K562 (cell line): ENCODE data around the gene MIEF1. TPM values are rescaled to one million over a fixed set of nuclear protein-coding genes. Genes with fewer than 3 reads are reported as not detected.
A peak's percentile ranks its signal among the peaks of the same experiment; 100 is the strongest.

Experiments
- ARID3A ChIP-seq: IDR thresholded peaks from 2 replicates; pipeline ENCODE4 v1.6.1; 2012; ENCODE audit warnings: low read depth, low read length, improper control_type of control experiment, borderline replicate concordance
- ARNT ChIP-seq, 2 experiments: fragments of 450-650 bp; IDR thresholded peaks; 2 replicates each; pipeline ENCODE4 v1.6.1; 2016; ENCODE audit warnings: mild to moderate bottlenecking in 1 of 2
- CBFA2T2 ChIP-seq: fragments of 450-650 bp; conservative IDR thresholded peaks from 2 replicates; pipeline ENCODE4 v1.6.1; 2017; ENCODE audit warnings: mild to moderate bottlenecking
- CREB5 ChIP-seq: fragments of 250-450 bp; sonication (Bioruptor Pico); IDR thresholded peaks from 2 replicates; pipeline ENCODE4 v1.5.0; 2020; ENCODE audit warnings: mild to moderate bottlenecking
- E2F6 ChIP-seq, 2 experiments: IDR thresholded peaks; 2 replicates each; pipeline ENCODE4 v1.6.1; 2011; ENCODE audit warnings: borderline replicate concordance in 1 of 2, control low read depth in 1 of 2, low read depth in 1 of 2, low read length in 1 of 2, mild to moderate bottlenecking in 1 of 2, mixed read lengths in 1 of 2, moderate library complexity in 1 of 2; ENCODE audit not compliant: insufficient read depth in 1 of 2, insufficient read length in 1 of 2, poor library complexity in 1 of 2, severe bottlenecking in 1 of 2; ENCODE audit errors: extremely low read depth in 1 of 2
- IFI16 ChIP-seq: fragments of 250-450 bp; sonication (Bioruptor Pico); IDR thresholded peaks from 2 replicates; pipeline ENCODE4 v2.1.2; 2022; ENCODE audit warnings: mild to moderate bottlenecking, inconsistent platforms
- MCM5 ChIP-seq: fragments of 450-650 bp; IDR thresholded peaks from 2 replicates; pipeline ENCODE4 v1.6.1; 2016; ENCODE audit warnings: low read depth
- MTF1 ChIP-seq: fragments of 250-450 bp; sonication (Bioruptor Pico); IDR thresholded peaks from 2 replicates; pipeline ENCODE4 v1.9.0; 2021; ENCODE audit warnings: moderate library complexity, mild to moderate bottlenecking, inconsistent platforms, borderline replicate concordance
- MXI1 ChIP-seq: IDR thresholded peaks from 2 replicates; pipeline ENCODE4 v1.6.1; 2011; ENCODE audit warnings: low read depth, mild to moderate bottlenecking, improper control_type of control experiment, low read length
- NR1H2 ChIP-seq: sonication (generic); formaldehyde crosslinking; IDR thresholded peaks from 2 replicates; pipeline ENCODE4 v1.4.0; 2020; ENCODE audit warnings: mild to moderate bottlenecking, missing genetic modification reagents
- PRPF4 ChIP-seq: fragments of 200-400 bp; formaldehyde crosslinking; IDR thresholded peaks from one replicate; pipeline ENCODE4 v1.6.1; 2017; ENCODE audit warnings: low read length, low read depth, mild to moderate bottlenecking; ENCODE audit not compliant: insufficient read depth, poor library complexity, severe bottlenecking
- RBM25 ChIP-seq: fragments of 200-400 bp; formaldehyde crosslinking; IDR thresholded peaks from 2 replicates; pipeline ENCODE4 v1.6.1; 2018; ENCODE audit warnings: low read length, low read depth, moderate library complexity; ENCODE audit not compliant: severe bottlenecking
- SRSF3 ChIP-seq: fragments of 200-400 bp; formaldehyde crosslinking; IDR thresholded peaks from 2 replicates; pipeline ENCODE4 v1.6.1; 2016; ENCODE audit warnings: mild to moderate bottlenecking, low read length, moderate library complexity; ENCODE audit not compliant: insufficient read depth
- TAF15 ChIP-seq: fragments of 200-400 bp; formaldehyde crosslinking; IDR thresholded peaks from 2 replicates; pipeline ENCODE4 v1.6.1; 2017; ENCODE audit warnings: mild to moderate bottlenecking, low read depth, low read length, moderate library complexity
- TBL1XR1 ChIP-seq, 2 experiments: IDR thresholded peaks; 2 replicates each; pipeline ENCODE4 v1.6.1; 2012; ENCODE audit warnings: improper control_type of control experiment in 2 of 2, low read length in 2 of 2, mild to moderate bottlenecking in 1 of 2
- ZBTB7A ChIP-seq: IDR thresholded peaks from 2 replicates; pipeline ENCODE4 v1.6.1; 2011; ENCODE audit warnings: low read depth, mild to moderate bottlenecking, low read length, moderate library complexity, borderline replicate concordance; ENCODE audit not compliant: control insufficient read depth
- ZFP91 ChIP-seq: sonication (generic); formaldehyde crosslinking; IDR thresholded peaks from 2 replicates; pipeline ENCODE4 v1.8.0; 2022; ENCODE audit warnings: mild to moderate bottlenecking, missing genetic modification reagents
- ZNF165 ChIP-seq: fragments of 250-450 bp; sonication (Bioruptor Pico); IDR thresholded peaks from 2 replicates; pipeline ENCODE4 v1.4.0; 2020; ENCODE audit warnings: borderline replicate concordance
- ZNF184 ChIP-seq: sonication (generic); formaldehyde crosslinking; IDR thresholded peaks from 2 replicates; pipeline ENCODE4 v1.5.0; 2020; ENCODE audit warnings: missing genetic modification reagents
- ZNF584 ChIP-seq: fragments of 200-800 bp; sonication (Bioruptor generic); IDR thresholded peaks from 2 replicates; pipeline ENCODE4 v1.6.1; 2016; ENCODE audit warnings: low read depth, mild to moderate bottlenecking, missing genetic modification characterization, missing compliant biosample characterization
- ZNF764 ChIP-seq: fragments of 250-450 bp; sonication (Bioruptor Pico); IDR thresholded peaks from 2 replicates; pipeline ENCODE4 v1.4.0; 2020; ENCODE audit warnings: low read depth, mild to moderate bottlenecking, moderate library complexity
- polyA plus RNA-seq, 8 experiments: library from polyadenylated mRNA; depleted of rRNA in 4 of 8; stranded (reverse) in 5 of 8; unstranded in 3 of 8; fragments of >200 nt; fragmentation: Nextera tagmentation in 2 of 8; fragmentation: Illumina TruSeq in 1 of 8; extraction: Ambion mirVana in 2 of 8; extraction: Trizol in 1 of 8; gene quantifications; 2 replicates each; pipeline versions ENCODE4 v1.2.1 to v1.2.3, GENCODE V29; 2011 to 2014; ENCODE audit warnings: inconsistent platforms in 1 of 8, missing spikeins in 1 of 8
- total RNA-seq, 7 experiments: library from RNA; depleted of rRNA in 6 of 7; stranded (reverse); fragments of >200 nt in 6 of 7; fragmentation: Illumina TruSeq in 2 of 7; extraction: Trizol in 2 of 7; gene quantifications; 2 replicates each; pipeline versions ENCODE4 v1.2.1 to v1.2.3, GENCODE V29; 2011 to 2021; ENCODE audit warnings: low replicate concordance in 1 of 7

The MIEF1 gene
- total and polyA plus RNA-seq, 9 of the 15 experiments (the other 6 are each of a cell fraction or from before 2014, with no cell fraction given) = 10.9 to 51.8 (median 25.5) TPM

- TF ChIP-seq RBM25 = no peak
- TF ChIP-seq PRPF4 = no peak
- no peak for TF ChIP-seq IFI16
- TF ChIP-seq ZNF165 = no peak
- TF ChIP-seq ZNF184 = no peak
- TF ChIP-seq MXI1 = no peak
- TF ChIP-seq ZNF584 = no peak
- TF ChIP-seq TAF15 = no peak
- no peak for TF ChIP-seq MTF1
- TF ChIP-seq NR1H2 (CRISPR knock-in tag) = no peak
- peak; percentile 92 for TF ChIP-seq ZBTB7A
- no peak for TF ChIP-seq ARID3A
- TF ChIP-seq E2F6 (IDR thresholded peaks at IDR 0.05; ENCODE audit: borderline replicate concordance in 1 of 2, extremely low read depth in 1 of 2, insufficient read depth in 1 of 2, insufficient read length in 1 of 2, low read depth in 1 of 2, low read length in 1 of 2, poor library complexity in 1 of 2, severe bottlenecking in 1 of 2) = peak; percentile 65 to 91
- TF ChIP-seq CBFA2T2 = no peak
- TF ChIP-seq ZNF764 (CRISPR knock-in tag) = no peak
- no peak for TF ChIP-seq ARNT (IDR thresholded peaks at IDR 0.05)
- no peak for TF ChIP-seq TBL1XR1 (IDR thresholded peaks at IDR 0.05; ENCODE audit: low read length in 2 of 2)
- no peak for TF ChIP-seq CREB5
- no peak for TF ChIP-seq SRSF3
- TF ChIP-seq ZFP91 (CRISPR knock-in tag) = no peak
- no peak for TF ChIP-seq MCM5
These were observed 30.4 kb downstream of the MIEF1 start, which contains the start of gene RPS19BP1 (continued) for GRCh38 chr22:39532215-39533073.
